ENCODE measurements around the gene ELAC1. TPM values are rescaled to one million over a fixed set of nuclear protein-coding genes. Genes with fewer than 3 reads are reported as not detected.

Gene ELAC1
- total and polyA plus RNA-seq, 2 of the 8 experiments (the other 6 are each of a cell fraction or from before 2014, with no cell fraction given), result 2.3 to 3.4 TPM

GRCh38 chr18:50987261-50987660 is 19.4 kb downstream of the ELAC1 start:
- POLR2A ChIA-PET (ENCODE audit: partially characterized antibody), result interaction anchor here (1.5 to 2.5 kb wide), 2 partner anchors 19 kb away, joined by 3 to 11 read pairs; partner anchors contain the start of gene ELAC1
- TF ChIP-seq TAF7 (optimal IDR thresholded peaks at IDR 0.05; ENCODE audit: borderline replicate concordance, low read depth, low read length), result no peak

More at GRCh38 chr18:50987261-50987660, 19.4 kb downstream of the ELAC1 start:
- H2BK20ac ChIP-seq (ENCODE audit: low read length), result no peak overlapping the region
- no peak overlapping the region for H3K4me3 ChIP-seq (ENCODE audit: extremely low read depth in 1 of 4, insufficient read depth in 2 of 4, low read depth in 3 of 4, low read length in 4 of 4)
- no peak overlapping the region for H3K14ac ChIP-seq (ENCODE audit: insufficient read length)
- peaks cover 0 to 3% (median 1%) of the 10 kb centered on the region in 4 experiments; a peak in 3 of 7 replicates for H3K4me1 ChIP-seq (replicated peaks in 1 of 4; ENCODE audit: control insufficient read depth in 3 of 4, insufficient read depth in 4 of 4, low read length in 3 of 4)
- H3K18ac ChIP-seq (ENCODE audit: extremely low read depth, low read length), result no peak overlapping the region
- H3K27ac ChIP-seq (ENCODE audit: low read depth, low read length), result no peak overlapping the region
- H2BK120ac ChIP-seq (replicated peaks; ENCODE audit: low read depth, low read length), result no peak overlapping the region
- no peak overlapping the region for H3K4ac ChIP-seq (replicated peaks; ENCODE audit: insufficient read length, low read depth, low read length)
- no peak overlapping the region for H3K56ac ChIP-seq (replicated peaks; ENCODE audit: insufficient read length, low read depth, low read length)
- no peak overlapping the region for H2AFZ ChIP-seq (ENCODE audit: low read length)
- H3K36me3 ChIP-seq (ENCODE audit: control insufficient read depth in 2 of 4, insufficient read depth in 4 of 4, low read length in 3 of 4), result no peaks in the 10 kb centered on the region
- H3K79me2 ChIP-seq (ENCODE audit: control insufficient read depth in 1 of 2, insufficient read depth in 2 of 2, low read length in 2 of 2), result no peaks in the 10 kb centered on the region
- H3K27me3 ChIP-seq (replicated peaks in 1 of 4; ENCODE audit: control insufficient read depth in 3 of 4, extremely low read depth in 1 of 4, insufficient read depth in 3 of 4, low read length in 3 of 4), result no peaks in the 10 kb centered on the region
- H3K4me2 ChIP-seq (ENCODE audit: insufficient read depth in 1 of 2, low read depth in 2 of 2, low read length in 2 of 2), result no peak overlapping the region
- no peaks in the 10 kb centered on the region for H4K20me1 ChIP-seq (replicated peaks in 1 of 2; ENCODE audit: control insufficient read depth in 1 of 2, insufficient read depth in 2 of 2, low read length in 2 of 2)
- H3K9me3 ChIP-seq (ENCODE audit: insufficient read depth in 2 of 2, low read depth in 1 of 2, low read length in 1 of 2), result no peaks in the 10 kb centered on the region
- 94% methylated on average over 2 of the region's 2 CpGs; no CpG with 5 or more reads in 1 of the 2 experiments for WGBS, 2 experiments (ENCODE audit: extremely low coverage in 1 of 2, insufficient coverage in 1 of 2, insufficient read length in 1 of 2, insufficient replicate concordance in 2 of 2, low coverage in 1 of 2, low lambda C conversion rate in 2 of 2, missing lambda C conversion rate in 1 of 2)
- no peaks in the 10 kb centered on the region for H3K23me2 ChIP-seq (ENCODE audit: low read depth, low read length)
- DNase-seq (ENCODE audit: low read depth in 1 of 2, low spot score in 2 of 2) (no peak), FAIRE-seq (no peak)
- no peak overlapping the region for H2AK5ac ChIP-seq (ENCODE audit: low read depth, low read length)
- H2BK5ac ChIP-seq (ENCODE audit: low read depth, low read length), result no peak overlapping the region
- H4K8ac ChIP-seq (ENCODE audit: extremely low read depth, insufficient read depth, low read length), result no peak overlapping the region
- H4K91ac ChIP-seq (replicated peaks; ENCODE audit: insufficient read length, low read length), result no peak overlapping the region
- H2BK15ac ChIP-seq (ENCODE audit: low read length), result no peak overlapping the region
- H3K23ac ChIP-seq (ENCODE audit: insufficient read length), result no peak overlapping the region
- CTCF ChIA-PET (ENCODE audit: partially characterized antibody), result no interaction called here
- H4K5ac ChIP-seq (ENCODE audit: insufficient read length, low read depth, low read length), result no peak overlapping the region
- H3K9ac ChIP-seq (replicated peaks in 1 of 4; ENCODE audit: extremely low read depth in 1 of 4, low read depth in 3 of 4, low read length in 3 of 4), result no peak overlapping the region
- H2BK12ac ChIP-seq (ENCODE audit: low read depth, low read length), result no peak overlapping the region
- H3K79me1 ChIP-seq (ENCODE audit: low read depth, low read length), result no peaks in the 10 kb centered on the region

Data from H1 (cell line).